NCI-H1105 (cell line): ENCODE measurements around the gene ROBO3.

Experiments
- DNase-seq: peaks from one replicate; lab custom pipeline; 2025; lab: John Stamatoyannopoulos, UW

The ROBO3 gene

GRCh38 chr11:124922831-124923230 lies 57.6 kb downstream of the ROBO3 start:
- DNase-seq: no peak

- no peak for DNase-seq
These were observed 58.1 kb downstream of the ROBO3 start for GRCh38 chr11:124923296-124923695.

GRCh38 chr11:124928942-124929665 lies 63.9 kb downstream of the ROBO3 start:
- no peak for DNase-seq

GRCh38 chr11:124930799-124931198 lies 65.6 kb downstream of the ROBO3 start:
- DNase-seq: no peak
